Osteoblast (primary cell): ENCODE data around the gene AKAP13. TPM values are rescaled to one million over a fixed set of nuclear protein-coding genes. Genes with fewer than 3 reads are reported as not detected.

ENCODE experiments used
- DNase-seq: peaks from one replicate; pipeline ENCODE4 v3.0.0; 2011; ENCODE audit warnings: low spot score, mixed read lengths; ENCODE audit not compliant: insufficient read length; ENCODE audit errors: missing footprints
- H2AFZ ChIP-seq: 2 replicates; pipeline ENCODE4 v1.6.0; 2011; ENCODE audit warnings: mild to moderate bottlenecking, low read length
- H3K27ac ChIP-seq: 2 replicates; pipeline ENCODE4 v1.5.1; 2011; ENCODE audit warnings: mild to moderate bottlenecking, low read depth, low read length, moderate library complexity
- H3K27me3 ChIP-seq: 2 replicates; pipeline ENCODE4 v1.6.0; 2012; ENCODE audit warnings: mild to moderate bottlenecking, control low read depth, inconsistent platforms, low read length, moderate library complexity; ENCODE audit not compliant: insufficient read depth
- H3K36me3 ChIP-seq: 2 replicates; pipeline ENCODE4 v1.5.1; 2011; ENCODE audit warnings: mild to moderate bottlenecking, low read length, control low read depth, moderate library complexity; ENCODE audit not compliant: insufficient read depth
- H3K4me1 ChIP-seq: 2 replicates; pipeline ENCODE4 v1.5.1; 2011; ENCODE audit warnings: mild to moderate bottlenecking, low read length, control low read depth, moderate library complexity; ENCODE audit not compliant: insufficient read depth
- H3K4me2 ChIP-seq: 2 replicates; pipeline ENCODE4 v1.6.0; 2011; ENCODE audit warnings: mild to moderate bottlenecking, low read length; ENCODE audit not compliant: insufficient read depth
- H3K4me3 ChIP-seq: fragments of 200-600 bp; sonication (generic); 3 replicates; pipeline ENCODE4 v1.5.1; 2012; ENCODE audit warnings: mild to moderate bottlenecking, low read length, inconsistent platforms; ENCODE audit not compliant: insufficient read depth
- H3K79me2 ChIP-seq: 2 replicates; pipeline ENCODE4 v1.6.0; 2012; ENCODE audit warnings: mild to moderate bottlenecking, low read length, control low read depth, inconsistent platforms; ENCODE audit not compliant: insufficient read depth
- H3K9me3 ChIP-seq: 2 replicates; pipeline ENCODE4 v1.5.1; 2011; ENCODE audit warnings: low read depth, low read length, control low read depth
- H4K20me1 ChIP-seq: 2 replicates; pipeline ENCODE4 v1.6.0; 2012; ENCODE audit warnings: mild to moderate bottlenecking, low read length, control low read depth; ENCODE audit not compliant: insufficient read depth
- CTCF ChIP-seq: IDR thresholded peaks from 2 replicates; pipeline ENCODE4 v1.5.1; 2011; ENCODE audit warnings: mild to moderate bottlenecking, low read depth, low read length, moderate library complexity; ENCODE audit errors: extremely low read depth
- total RNA-seq: library from RNA; depleted of rRNA; stranded (reverse); fragments of >200 nt; gene quantifications from 2 replicates; pipeline ENCODE4 v1.2.3, GENCODE V29; 2012

AKAP13 gene
- total RNA-seq, 1 donor = 77.1 TPM

- no peak for TF ChIP-seq CTCF
- Histone ChIP-seq H4K20me1 (peaks cover under 1% of the 10 kb centered on the region), H2AFZ (no peak overlapping the region)
Observed at GRCh38 chr15:85536341-85536740, 155.9 kb downstream of the AKAP13 start.

GRCh38 chr15:85539491-85539890 is 159.1 kb downstream of the AKAP13 start:
- Histone ChIP-seq H3K4me3 (no peak overlapping the region), H3K4me1 (no peaks in the 10 kb centered on the region), H3K36me3 (peaks cover 5% of the 10 kb centered on the region), H3K79me2 (peaks cover 15% of the 10 kb centered on the region), H2AFZ (no peak overlapping the region), H4K20me1 (peaks cover 12% of the 10 kb centered on the region), H3K27me3 (no peaks in the 10 kb centered on the region), H3K27ac (no peak overlapping the region), H3K4me2 (no peak overlapping the region), H3K9me3 (no peaks in the 10 kb centered on the region)
- DNase-seq = no peak
- TF ChIP-seq CTCF = no peak

More at GRCh38 chr15:85536341-85536740, 155.9 kb downstream of the AKAP13 start:
- Histone ChIP-seq H3K27me3 (no peaks in the 10 kb centered on the region), H3K4me1 (no peaks in the 10 kb centered on the region), H3K79me2 (peaks cover 3% of the 10 kb centered on the region), H3K4me2 (no peak overlapping the region), H3K9me3 (no peaks in the 10 kb centered on the region), H3K4me3 (no peak overlapping the region), H3K36me3 (peaks cover 11% of the 10 kb centered on the region), H3K27ac (no peak overlapping the region)
- no peak for DNase-seq

- no peaks in the 10 kb centered on the region for H3K36me3 ChIP-seq
- H3K27ac ChIP-seq = no peak overlapping the region
- no peaks in the 10 kb centered on the region for H3K4me1 ChIP-seq
- no peak for TF ChIP-seq CTCF
- H3K4me3 ChIP-seq = no peak overlapping the region
- no peak for DNase-seq
- H2AFZ ChIP-seq = no peak overlapping the region
- peaks cover 12% of the 10 kb centered on the region for H4K20me1 ChIP-seq
- no peak overlapping the region for H3K4me2 ChIP-seq
- peaks cover 15% of the 10 kb centered on the region for H3K79me2 ChIP-seq
- no peaks in the 10 kb centered on the region for H3K9me3 ChIP-seq
- H3K27me3 ChIP-seq = no peaks in the 10 kb centered on the region
Observed at GRCh38 chr15:85540085-85540797, 159.8 kb downstream of the AKAP13 start.

GRCh38 chr15:85541744-85542143 is 161.3 kb downstream of the AKAP13 start:
- Histone ChIP-seq H3K27ac (no peak overlapping the region), H2AFZ (no peak overlapping the region), H3K79me2 (peaks cover 15% of the 10 kb centered on the region), H3K27me3 (no peaks in the 10 kb centered on the region), H4K20me1 (peaks cover 12% of the 10 kb centered on the region), H3K9me3 (no peaks in the 10 kb centered on the region), H3K4me1 (no peaks in the 10 kb centered on the region), H3K4me3 (no peak overlapping the region), H3K4me2 (no peak overlapping the region), H3K36me3 (no peaks in the 10 kb centered on the region)
- no peak for DNase-seq
- no peak for TF ChIP-seq CTCF
